Effector memory CD4-positive, alpha-beta T cell (primary cell): Measurements from ENCODE around the gene RNF151.
A peak's percentile ranks its signal among the peaks of the same experiment; 100 is the strongest.

Experiments
- DNase-seq, 3 donors: peaks; one replicate each; pipeline ENCODE4 v3.0.0-alpha.2; 2020
- H3K27ac ChIP-seq: 2 replicates; pipeline ENCODE4 v1.7.0; 2013; ENCODE audit warnings: mild to moderate bottlenecking, low read length, moderate library complexity; ENCODE audit not compliant: insufficient read depth, poor library complexity, severe bottlenecking
- H3K27me3 ChIP-seq: replicated peaks from 2 replicates; pipeline ENCODE4 v1.7.0; 2013; ENCODE audit warnings: mild to moderate bottlenecking, low read length; ENCODE audit not compliant: insufficient read depth, control insufficient read depth, poor library complexity, severe bottlenecking
- H3K36me3 ChIP-seq: 2 replicates; pipeline ENCODE4 v1.7.0; 2013; ENCODE audit warnings: mild to moderate bottlenecking, low read length, moderate library complexity; ENCODE audit not compliant: control insufficient read depth, insufficient read depth
- H3K4me1 ChIP-seq: 2 replicates; pipeline ENCODE4 v1.7.0; 2013; ENCODE audit warnings: low read length, mild to moderate bottlenecking; ENCODE audit not compliant: control insufficient read depth, insufficient read depth, poor library complexity, severe bottlenecking
- H3K4me3 ChIP-seq: 2 replicates; pipeline ENCODE4 v1.7.0; 2013; ENCODE audit warnings: low read length, low read depth, mild to moderate bottlenecking; ENCODE audit not compliant: insufficient read depth, poor library complexity, severe bottlenecking
- H3K9me3 ChIP-seq: 2 replicates; pipeline ENCODE4 v1.7.0; 2013; ENCODE audit warnings: mild to moderate bottlenecking, low read length, moderate library complexity; ENCODE audit not compliant: control insufficient read depth

The RNF151 gene

DNA sequence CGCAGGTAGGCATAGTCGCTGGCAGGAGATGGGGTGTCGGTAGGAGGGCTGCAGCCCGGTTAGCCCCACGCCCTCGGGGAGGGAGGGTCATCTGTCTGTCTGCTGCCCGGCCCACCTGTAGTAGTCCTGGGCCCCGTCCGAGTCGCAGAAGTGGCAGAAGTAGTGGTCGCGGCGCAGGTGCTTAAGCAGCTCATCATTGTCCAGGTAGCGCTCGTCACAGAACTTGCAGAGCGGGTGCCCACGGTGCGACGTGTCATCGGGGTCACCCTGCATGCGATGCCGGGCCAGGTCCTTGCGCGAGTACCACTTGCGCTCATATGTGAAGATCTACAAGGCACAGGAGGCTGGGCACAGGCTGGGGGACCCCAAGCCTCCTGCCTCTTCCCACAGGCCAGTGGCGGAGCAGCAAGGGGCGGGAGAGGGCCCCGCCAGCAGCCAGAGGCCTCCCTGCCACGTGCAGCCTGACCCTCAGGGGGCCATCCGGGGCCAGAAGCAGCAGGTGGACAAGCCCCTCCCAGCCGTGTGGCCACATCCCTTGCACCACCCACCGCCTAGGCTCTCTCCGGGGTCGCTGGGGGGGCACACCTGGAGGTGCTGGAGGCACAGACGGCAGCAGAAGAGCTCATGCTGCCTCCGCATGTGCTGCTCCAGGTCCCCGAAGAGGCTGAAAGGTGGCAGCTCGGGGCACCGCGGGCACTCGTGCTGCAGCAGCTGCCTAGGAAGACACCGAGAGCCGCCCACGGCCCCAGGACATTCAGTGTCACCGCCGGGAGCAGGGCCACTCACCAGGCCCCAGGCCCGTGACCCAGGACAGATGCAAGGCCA, 36.0 kb downstream of the RNF151 start:
- H3K27me3 ChIP-seq, result no peaks in the 10 kb centered on the region
- H3K27ac ChIP-seq, result no peak overlapping the region
- peaks cover 50% of the 10 kb centered on the region for H3K36me3 ChIP-seq
- H3K4me1 ChIP-seq, result peaks cover 14% of the 10 kb centered on the region
- no peaks in the 10 kb centered on the region for H3K9me3 ChIP-seq
- no peak overlapping the region for H3K4me3 ChIP-seq
- no peak for DNase-seq

DNA sequence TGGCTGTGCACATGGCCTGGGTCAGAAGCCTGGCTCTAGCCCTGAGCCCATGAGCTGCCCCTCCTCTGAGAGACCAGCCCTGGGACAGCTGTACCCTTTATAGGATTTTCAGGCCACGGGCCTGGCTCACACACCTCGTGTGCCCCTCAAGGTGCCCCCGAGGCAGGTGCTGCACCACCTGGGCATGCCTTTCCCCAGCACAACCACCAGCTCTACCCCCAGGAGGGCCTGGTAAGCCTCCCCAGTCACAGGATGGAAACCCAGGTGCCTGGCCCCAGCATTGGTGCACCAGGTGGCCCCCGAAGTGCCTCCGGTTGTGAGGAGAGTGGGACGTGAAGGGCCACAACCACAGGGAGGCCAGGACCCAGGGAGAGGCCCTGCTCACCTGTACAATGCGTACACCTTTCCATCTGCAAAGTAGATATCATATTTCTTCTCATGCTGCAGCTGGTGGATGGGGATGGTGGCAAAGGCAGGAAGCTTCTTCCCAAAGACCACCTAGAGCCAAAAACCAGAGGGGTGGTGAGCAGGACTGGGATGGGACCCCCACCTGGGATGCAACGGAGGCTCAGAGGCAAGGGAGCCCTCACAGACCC, 36.7 kb downstream of the RNF151 start:
- Histone ChIP-seq H3K9me3 (no peaks in the 10 kb centered on the region), H3K36me3 (peaks cover 44% of the 10 kb centered on the region), H3K4me1 (peaks cover 21% of the 10 kb centered on the region), H3K27me3 (no peaks in the 10 kb centered on the region), H3K27ac (no peak overlapping the region), H3K4me3 (no peak overlapping the region)
- DNase-seq, result no peak

DNA sequence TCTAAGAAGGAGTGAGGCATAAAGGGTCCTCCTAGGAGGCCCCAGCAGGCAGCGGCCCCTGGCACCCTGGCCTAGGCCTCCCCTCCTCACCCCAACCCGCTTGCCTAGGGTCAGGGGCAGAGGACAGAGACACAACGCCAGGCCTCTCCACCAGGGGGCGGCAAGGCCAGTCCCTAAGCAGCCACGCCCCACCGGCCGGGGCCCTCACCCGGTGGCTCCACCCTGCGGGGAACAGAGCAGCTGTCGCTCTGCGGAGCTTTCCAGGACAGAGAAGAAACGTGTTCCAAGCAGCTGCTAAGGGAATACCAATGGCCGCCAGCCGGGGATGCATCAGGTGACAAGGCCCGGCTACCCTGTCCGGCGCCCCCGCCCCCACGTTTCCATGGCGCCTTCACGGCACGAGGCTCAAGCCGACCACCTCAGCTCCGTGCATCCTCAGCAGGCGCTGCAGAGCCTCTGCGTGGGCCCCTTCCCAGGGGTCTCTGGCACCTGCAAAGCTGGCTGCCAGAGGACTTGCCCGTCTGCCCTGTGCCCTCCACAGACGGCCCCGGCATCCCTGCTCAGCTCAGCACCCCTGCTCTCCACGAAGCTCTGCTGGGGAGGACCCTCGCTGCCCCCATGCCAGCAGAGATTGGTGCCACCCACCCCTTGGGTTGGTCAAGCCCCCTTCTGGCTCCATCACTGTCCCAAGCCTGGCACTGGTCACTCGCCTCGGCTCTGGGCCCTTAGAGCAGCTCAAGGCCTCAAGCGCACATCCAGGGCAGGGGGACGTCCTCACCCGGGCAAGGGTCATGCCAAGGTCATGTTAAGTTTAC, 37.4 kb downstream of the RNF151 start:
- H3K4me1 ChIP-seq, result peaks cover 27% of the 10 kb centered on the region
- H3K9me3 ChIP-seq, result no peaks in the 10 kb centered on the region
- peak; percentile 67 to 76 (median 71) for DNase-seq
- no peak overlapping the region for H3K27ac ChIP-seq
- H3K27me3 ChIP-seq, result no peaks in the 10 kb centered on the region
- H3K36me3 ChIP-seq, result peaks cover 39% of the 10 kb centered on the region
- H3K4me3 ChIP-seq, result no peak overlapping the region

DNA sequence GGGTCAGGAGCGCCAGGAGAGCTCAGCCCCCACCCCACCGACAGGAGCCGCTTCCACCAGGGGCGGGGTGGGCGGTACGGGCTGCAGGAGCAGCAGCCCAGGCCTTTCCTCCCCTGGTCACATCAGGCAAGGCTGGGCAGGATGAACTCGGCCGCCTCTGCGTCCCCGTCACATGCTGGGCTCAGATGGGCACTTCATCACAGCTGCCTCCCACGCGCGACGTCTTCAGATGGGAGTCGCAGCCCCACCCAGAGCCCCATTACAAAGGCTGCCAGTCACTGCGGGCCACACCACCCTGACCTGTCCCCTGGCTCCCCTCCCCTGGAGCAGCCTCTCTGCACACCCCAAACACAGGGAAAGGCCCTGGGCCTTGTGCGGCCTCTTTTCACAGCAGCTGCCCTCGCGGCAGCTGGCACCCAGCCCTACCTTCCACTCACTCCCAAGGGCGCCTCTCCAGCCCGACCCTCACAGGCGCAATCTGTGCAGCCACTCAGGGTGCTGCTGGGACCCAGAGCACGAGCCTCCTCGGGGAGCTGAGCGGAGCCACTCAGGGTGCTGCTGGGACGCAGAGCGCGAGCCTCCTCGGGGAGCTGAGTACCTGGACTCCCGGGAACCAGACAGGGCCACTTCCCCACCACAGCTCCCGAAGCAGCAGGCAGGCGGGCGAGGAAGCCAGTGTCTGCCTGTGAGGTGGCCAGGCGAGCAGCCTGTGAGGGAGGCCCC, 38.3 kb downstream of the RNF151 start:
- H3K36me3 ChIP-seq, result peaks cover 30% of the 10 kb centered on the region
- no peak overlapping the region for H3K27ac ChIP-seq
- no peaks in the 10 kb centered on the region for H3K9me3 ChIP-seq
- H3K27me3 ChIP-seq, result no peaks in the 10 kb centered on the region
- H3K4me1 ChIP-seq, result peaks cover 29% of the 10 kb centered on the region
- no peak for DNase-seq
- H3K4me3 ChIP-seq, result no peak overlapping the region

DNA sequence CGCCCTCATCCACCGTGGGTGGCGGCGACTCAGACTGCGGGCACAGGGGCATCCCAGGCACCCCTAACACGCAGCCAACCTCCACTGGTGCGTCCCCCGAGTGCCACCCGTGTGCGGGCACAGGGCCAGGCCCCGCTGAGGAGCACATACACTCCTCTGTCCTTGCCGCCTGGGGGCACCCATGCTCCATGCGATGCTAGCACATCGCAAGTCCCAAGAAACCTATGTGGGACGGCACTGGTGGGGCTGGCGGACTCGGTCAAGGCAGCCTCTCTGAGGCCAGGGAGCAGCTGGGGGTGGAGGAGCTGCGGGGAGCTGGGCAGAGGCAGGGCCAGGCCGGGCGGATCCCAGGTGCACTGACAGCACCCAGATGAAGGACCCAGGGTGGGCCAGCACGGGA, 39.0 kb downstream of the RNF151 start:
- Histone ChIP-seq H3K27me3 (no peaks in the 10 kb centered on the region), H3K27ac (no peak overlapping the region), H3K36me3 (peaks cover 23% of the 10 kb centered on the region), H3K4me3 (no peak overlapping the region), H3K4me1 (peaks cover 35% of the 10 kb centered on the region), H3K9me3 (no peaks in the 10 kb centered on the region)
- no peak for DNase-seq

DNA sequence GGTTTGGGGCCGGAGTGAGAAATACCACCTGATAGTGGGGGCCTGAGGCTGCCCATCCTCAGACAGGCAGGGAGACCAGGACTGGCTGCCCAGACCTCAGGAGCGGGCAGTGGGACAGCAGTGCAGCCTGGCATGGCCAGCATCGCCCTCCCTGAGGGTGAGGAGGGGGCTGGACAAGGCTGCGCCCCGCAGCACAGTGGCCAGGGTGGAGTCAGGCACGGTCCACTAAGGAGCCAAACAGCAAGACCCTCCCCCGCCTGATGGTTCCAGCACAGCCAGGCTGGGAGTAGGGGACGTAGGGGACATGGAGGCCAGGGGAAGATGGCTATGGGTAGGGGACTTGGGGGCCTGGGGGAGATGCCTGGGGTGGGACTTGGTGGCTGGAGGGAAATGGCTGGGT, 39.7 kb downstream of the RNF151 start:
- Histone ChIP-seq H3K4me3 (no peak overlapping the region), H3K27ac (no peak overlapping the region), H3K36me3 (peaks cover 17% of the 10 kb centered on the region), H3K27me3 (no peaks in the 10 kb centered on the region), H3K9me3 (no peaks in the 10 kb centered on the region), H3K4me1 (peaks cover 35% of the 10 kb centered on the region)
- no peak for DNase-seq

DNA sequence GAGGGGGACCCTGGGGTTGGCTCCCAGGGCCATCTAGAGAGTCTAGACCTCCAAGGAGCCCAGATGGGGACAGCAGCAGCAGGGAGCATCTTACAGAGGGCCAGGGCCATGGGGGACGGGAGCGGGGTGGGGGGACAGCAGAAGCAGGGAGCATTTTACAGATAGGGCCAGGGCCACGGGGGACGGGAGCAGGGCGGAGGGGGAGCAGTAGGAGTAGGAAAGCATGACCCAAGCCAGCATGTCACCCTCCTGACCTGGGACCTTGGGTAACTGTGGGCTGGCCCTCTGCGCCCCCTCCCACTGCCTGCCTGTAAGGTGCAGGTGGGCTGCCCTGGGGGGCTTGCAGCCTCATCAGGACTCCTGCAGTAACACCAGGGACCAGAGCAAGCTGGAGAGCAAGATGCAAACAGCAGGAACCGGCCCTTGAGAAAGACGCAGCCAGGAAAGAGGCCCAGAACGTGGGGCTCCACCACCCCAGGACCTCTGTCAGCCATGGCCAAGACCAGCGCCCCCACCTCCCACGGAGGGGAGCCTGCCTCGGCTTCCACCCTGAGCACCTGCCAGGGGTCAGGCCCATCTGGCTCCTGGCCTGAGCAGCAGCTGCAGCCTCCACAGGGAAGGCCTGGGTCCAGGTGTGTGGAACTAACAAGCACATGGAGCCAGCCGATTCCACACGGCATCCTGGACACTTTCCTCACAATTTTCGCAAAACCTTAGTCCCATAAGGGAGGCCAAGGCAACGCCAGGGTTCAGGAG, 40.6 kb downstream of the RNF151 start:
- Histone ChIP-seq H3K4me3 (no peak overlapping the region), H3K4me1 (peaks cover 35% of the 10 kb centered on the region), H3K27me3 (no peaks in the 10 kb centered on the region), H3K36me3 (peaks cover 7% of the 10 kb centered on the region), H3K27ac (peak overlapping the region; percentile 77), H3K9me3 (no peaks in the 10 kb centered on the region)
- no peak for DNase-seq

DNA sequence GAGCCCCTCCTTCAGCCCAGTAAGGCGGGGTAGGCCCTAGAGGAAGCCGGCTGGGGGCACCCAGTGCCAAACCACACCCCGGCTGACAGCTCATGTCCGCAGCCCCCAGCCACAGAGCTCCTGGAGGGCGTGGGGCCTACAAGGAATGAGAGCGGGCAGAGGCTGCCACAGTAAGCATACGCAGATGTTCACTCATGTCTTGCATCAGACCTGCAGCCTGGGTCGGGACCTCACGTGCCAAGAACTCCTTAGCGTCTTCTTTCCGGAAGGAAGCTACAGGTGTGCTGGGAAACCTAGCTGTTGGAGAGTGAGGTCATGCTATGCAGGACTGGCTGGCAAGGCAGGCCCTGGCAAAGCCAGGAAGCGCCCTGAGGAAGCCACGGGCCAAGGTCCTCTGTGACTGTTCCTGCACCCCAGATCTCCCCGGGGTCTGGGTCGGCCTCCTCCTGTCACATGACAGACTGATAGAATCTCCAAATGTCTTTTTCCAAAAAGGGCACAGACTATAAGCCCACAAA, 41.4 kb downstream of the RNF151 start:
- peaks cover 35% of the 10 kb centered on the region for H3K4me1 ChIP-seq
- no peaks in the 10 kb centered on the region for H3K36me3 ChIP-seq
- peak in 1 of 3 donors; percentile 16 for DNase-seq
- no peak overlapping the region for H3K4me3 ChIP-seq
- no peaks in the 10 kb centered on the region for H3K9me3 ChIP-seq
- no peaks in the 10 kb centered on the region for H3K27me3 ChIP-seq
- peak overlapping the region; percentile 77 for H3K27ac ChIP-seq

DNA sequence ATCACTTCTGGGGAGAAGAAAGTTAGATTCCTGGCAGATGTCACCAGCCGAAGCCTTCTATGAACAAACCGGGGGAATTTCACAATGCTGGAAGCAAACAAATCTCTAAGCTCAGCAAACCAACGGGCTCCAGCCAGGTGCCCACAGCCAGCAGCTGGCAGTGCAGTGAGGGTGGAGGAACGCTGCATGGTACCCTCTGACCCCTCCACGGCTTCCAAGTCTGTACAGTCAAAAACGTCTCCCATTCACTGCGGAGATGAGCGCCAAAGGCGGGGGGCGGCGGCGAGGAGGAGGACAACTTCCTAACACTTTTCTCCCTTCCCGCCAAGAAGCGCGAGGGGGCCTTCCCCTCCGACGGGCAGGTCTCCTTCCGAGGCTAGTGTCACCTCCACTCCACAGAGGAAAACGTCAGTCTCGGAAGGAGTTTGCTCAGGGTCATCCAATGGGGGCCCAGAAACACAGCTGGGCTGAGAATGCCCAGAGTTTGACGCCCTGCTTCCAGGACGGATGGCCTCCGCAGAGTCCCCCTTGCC, 42.0 kb downstream of the RNF151 start:
- Histone ChIP-seq H3K4me1 (peaks cover 35% of the 10 kb centered on the region), H3K27ac (peak overlapping the region; percentile 77), H3K36me3 (no peaks in the 10 kb centered on the region), H3K9me3 (no peaks in the 10 kb centered on the region), H3K4me3 (peak overlapping the region; percentile 69), H3K27me3 (no peaks in the 10 kb centered on the region)
- no peak for DNase-seq
